PC-3 (cell line): ENCODE measurements around the gene CC2D2A.

Experiments
- EZH2 ChIP-seq: fragments of 300-600 bp; sonication (generic); IDR thresholded peaks from one replicate; pipeline ENCODE4 v1.6.1; 2017; ENCODE audit warnings: antibody characterized with exemption, mild to moderate bottlenecking, low read length; ENCODE audit not compliant: unreplicated experiment
- TF ChIP-seq, protein P1 (sequence below): fragments of 300-600 bp; sonication (generic); conservative IDR thresholded peaks from 2 replicates; pipeline ENCODE4 v1.5.1; 2017; ENCODE audit warnings: antibody characterized with exemption, low read depth, mild to moderate bottlenecking, low read length

DNA sequence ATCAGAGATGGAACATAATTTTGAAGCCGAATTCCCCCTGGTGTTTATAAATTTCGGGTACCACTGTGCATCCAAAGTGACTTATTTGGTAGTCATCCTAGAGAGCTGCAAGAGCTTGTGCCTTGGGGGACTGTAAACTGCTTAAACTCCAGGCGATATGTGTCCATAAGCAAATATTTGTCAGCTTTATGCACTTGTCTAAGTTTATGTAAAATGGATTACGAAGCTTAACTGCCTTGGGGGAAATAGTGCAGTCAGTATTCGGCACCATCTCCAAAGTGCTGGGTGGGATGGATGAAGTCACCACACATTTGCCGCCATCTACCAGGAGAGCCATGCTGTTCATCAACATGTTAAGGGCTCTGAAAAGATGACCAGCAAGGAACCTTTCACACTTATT, 65.9 kb downstream of the CC2D2A start:
- TF ChIP-seq, protein P1, sequence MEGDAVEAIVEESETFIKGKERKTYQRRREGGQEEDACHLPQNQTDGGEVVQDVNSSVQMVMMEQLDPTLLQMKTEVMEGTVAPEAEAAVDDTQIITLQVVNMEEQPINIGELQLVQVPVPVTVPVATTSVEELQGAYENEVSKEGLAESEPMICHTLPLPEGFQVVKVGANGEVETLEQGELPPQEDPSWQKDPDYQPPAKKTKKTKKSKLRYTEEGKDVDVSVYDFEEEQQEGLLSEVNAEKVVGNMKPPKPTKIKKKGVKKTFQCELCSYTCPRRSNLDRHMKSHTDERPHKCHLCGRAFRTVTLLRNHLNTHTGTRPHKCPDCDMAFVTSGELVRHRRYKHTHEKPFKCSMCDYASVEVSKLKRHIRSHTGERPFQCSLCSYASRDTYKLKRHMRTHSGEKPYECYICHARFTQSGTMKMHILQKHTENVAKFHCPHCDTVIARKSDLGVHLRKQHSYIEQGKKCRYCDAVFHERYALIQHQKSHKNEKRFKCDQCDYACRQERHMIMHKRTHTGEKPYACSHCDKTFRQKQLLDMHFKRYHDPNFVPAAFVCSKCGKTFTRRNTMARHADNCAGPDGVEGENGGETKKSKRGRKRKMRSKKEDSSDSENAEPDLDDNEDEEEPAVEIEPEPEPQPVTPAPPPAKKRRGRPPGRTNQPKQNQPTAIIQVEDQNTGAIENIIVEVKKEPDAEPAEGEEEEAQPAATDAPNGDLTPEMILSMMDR: no peak
- no peak for TF ChIP-seq EZH2
